ENCODE results near the gene PPARG. TPM values are rescaled to one million over a fixed set of nuclear protein-coding genes. Genes with fewer than 3 reads are reported as not detected.

PPARG gene
- total and polyA plus RNA-seq, 2 experiments from 2014 or later, result 0.15 to 0.42 TPM

GRCh38 chr3:12379640-12380429, 91.0 kb downstream of the PPARG start (continued):
- TF ChIP-seq STAT1 (IDR thresholded peaks at IDR 0.05; ENCODE audit: unreplicated experiment) (no peak), CTCF (conservative IDR thresholded peaks at IDR 0.05; ENCODE audit: low read depth in 2 of 2) (no peak), NANOG (IDR thresholded peaks at IDR 0.05; ENCODE audit: borderline replicate concordance) (no peak)

GRCh38 chr3:12380461-12380860, 91.6 kb downstream of the PPARG start:
- no peaks in the 10 kb centered on the region for H3K9me3 Mint-ChIP-seq
- H3K36me3 Mint-ChIP-seq (ENCODE audit: low read depth), result no peaks in the 10 kb centered on the region
- H3K36me3 ChIP-seq (ENCODE audit: insufficient read depth), result no peaks in the 10 kb centered on the region
- ATAC-seq (no peak), DNase-seq (ENCODE audit: low spot score) (no peak)
- H3K4me2 ChIP-seq, result no peak overlapping the region
- no peaks in the 10 kb centered on the region for H3K4me1 Mint-ChIP-seq
- no peak overlapping the region for H2AFZ ChIP-seq
- H3K4me1 ChIP-seq (ENCODE audit: insufficient read depth), result no peaks in the 10 kb centered on the region
- H3K4me3 ChIP-seq, result no peak overlapping the region
- no peaks in the 10 kb centered on the region for H4K20me1 ChIP-seq (replicated peaks; ENCODE audit: insufficient read depth)
- no peak overlapping the region for H3K4me3 Mint-ChIP-seq
- H3K27ac ChIP-seq (ENCODE audit: low read depth), result no peak overlapping the region
- no peaks in the 10 kb centered on the region for H3K9me2 ChIP-seq (ENCODE audit: insufficient read depth)
- no peaks in the 10 kb centered on the region for H3F3A ChIP-seq (replicated peaks; ENCODE audit: low read depth)
- no peaks in the 10 kb centered on the region for H3K27me3 ChIP-seq (ENCODE audit: insufficient read depth)
- no peaks in the 10 kb centered on the region for H3K27me3 Mint-ChIP-seq (ENCODE audit: insufficient read depth, low read depth, poor library complexity)
- no peaks in the 10 kb centered on the region for H3K79me2 ChIP-seq (replicated peaks; ENCODE audit: insufficient read depth)
- no peak overlapping the region for H3K27ac Mint-ChIP-seq
- TF ChIP-seq CREB1 (CRISPR knock-in tag; IDR thresholded peaks at IDR 0.05; ENCODE audit: low read depth) (no peak), ZNF114 (CRISPR knock-in tag; IDR thresholded peaks at IDR 0.05) (no peak), ZNF462 (CRISPR knock-in tag; IDR thresholded peaks at IDR 0.05) (no peak), NANOG (IDR thresholded peaks at IDR 0.05; ENCODE audit: borderline replicate concordance) (no peak), ZNF331 (CRISPR knock-in tag; IDR thresholded peaks at IDR 0.05; ENCODE audit: low read depth) (no peak), EZH2phosphoT487 (IDR thresholded peaks at IDR 0.05; ENCODE audit: unreplicated experiment) (no peak), REST (IDR thresholded peaks at IDR 0.05; ENCODE audit: unreplicated experiment) (no peak), EZH2 (IDR thresholded peaks at IDR 0.05; ENCODE audit: low read depth, unreplicated experiment) (no peak), CTCF (conservative IDR thresholded peaks at IDR 0.05; ENCODE audit: low read depth in 2 of 2) (no peak)
